GM18861 (cell line): ENCODE results near the gene XPO6.
A peak's percentile ranks its signal among the peaks of the same experiment; 100 is the strongest.
"Not testable (repeated sequence)": the region's sequence is repeated elsewhere in the genome, so short reads cannot be mapped to it uniquely, and the experiment has no call there.

ENCODE experiments used
- ATAC-seq: cut with Tn5 transposase; IDR thresholded peaks from one replicate; pipeline ENCODE4 v1.9.1; 2021; ENCODE audit not compliant: unreplicated experiment

XPO6 gene, protein sequence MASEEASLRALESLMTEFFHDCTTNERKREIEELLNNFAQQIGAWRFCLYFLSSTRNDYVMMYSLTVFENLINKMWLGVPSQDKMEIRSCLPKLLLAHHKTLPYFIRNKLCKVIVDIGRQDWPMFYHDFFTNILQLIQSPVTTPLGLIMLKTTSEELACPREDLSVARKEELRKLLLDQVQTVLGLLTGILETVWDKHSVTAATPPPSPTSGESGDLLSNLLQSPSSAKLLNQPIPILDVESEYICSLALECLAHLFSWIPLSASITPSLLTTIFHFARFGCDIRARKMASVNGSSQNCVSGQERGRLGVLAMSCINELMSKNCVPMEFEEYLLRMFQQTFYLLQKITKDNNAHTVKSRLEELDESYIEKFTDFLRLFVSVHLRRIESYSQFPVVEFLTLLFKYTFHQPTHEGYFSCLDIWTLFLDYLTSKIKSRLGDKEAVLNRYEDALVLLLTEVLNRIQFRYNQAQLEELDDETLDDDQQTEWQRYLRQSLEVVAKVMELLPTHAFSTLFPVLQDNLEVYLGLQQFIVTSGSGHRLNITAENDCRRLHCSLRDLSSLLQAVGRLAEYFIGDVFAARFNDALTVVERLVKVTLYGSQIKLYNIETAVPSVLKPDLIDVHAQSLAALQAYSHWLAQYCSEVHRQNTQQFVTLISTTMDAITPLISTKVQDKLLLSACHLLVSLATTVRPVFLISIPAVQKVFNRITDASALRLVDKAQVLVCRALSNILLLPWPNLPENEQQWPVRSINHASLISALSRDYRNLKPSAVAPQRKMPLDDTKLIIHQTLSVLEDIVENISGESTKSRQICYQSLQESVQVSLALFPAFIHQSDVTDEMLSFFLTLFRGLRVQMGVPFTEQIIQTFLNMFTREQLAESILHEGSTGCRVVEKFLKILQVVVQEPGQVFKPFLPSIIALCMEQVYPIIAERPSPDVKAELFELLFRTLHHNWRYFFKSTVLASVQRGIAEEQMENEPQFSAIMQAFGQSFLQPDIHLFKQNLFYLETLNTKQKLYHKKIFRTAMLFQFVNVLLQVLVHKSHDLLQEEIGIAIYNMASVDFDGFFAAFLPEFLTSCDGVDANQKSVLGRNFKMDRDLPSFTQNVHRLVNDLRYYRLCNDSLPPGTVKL

DNA sequence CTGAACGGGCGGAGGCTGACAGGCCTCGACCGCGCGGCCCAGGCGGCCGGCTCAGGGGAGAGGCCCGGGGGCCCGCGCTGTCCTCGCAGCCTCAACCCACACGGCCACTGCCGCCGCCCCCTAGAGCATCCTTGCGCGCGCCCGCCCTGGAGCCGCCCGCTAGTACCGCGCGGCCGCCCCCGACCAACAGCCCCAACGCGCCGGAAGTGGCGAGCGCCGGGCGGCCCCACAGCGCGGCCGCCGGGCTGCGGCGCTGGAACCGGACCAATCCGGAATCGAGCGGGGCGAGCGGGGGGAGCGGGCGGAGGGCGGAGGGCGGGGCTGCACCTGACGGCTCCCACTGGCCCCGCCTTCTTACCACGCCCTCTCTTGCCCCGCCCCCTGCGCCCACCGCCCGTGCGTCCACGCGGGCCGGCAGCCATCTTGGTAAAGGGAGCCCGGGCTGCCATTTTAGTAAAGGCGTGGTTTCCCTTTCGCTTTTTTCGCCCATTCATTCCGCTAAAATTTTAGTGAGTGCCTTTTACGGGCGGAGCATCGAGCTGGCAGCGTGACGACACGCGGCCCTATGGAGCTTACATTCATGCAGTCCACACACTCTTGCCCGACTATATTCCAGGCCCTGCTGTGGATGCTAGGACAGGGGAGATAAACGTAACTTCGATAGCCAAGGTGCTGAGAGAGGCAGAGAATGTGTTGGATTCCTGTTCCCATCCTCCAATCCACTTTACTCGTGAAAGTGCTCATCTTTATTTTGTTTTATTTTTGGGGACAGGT lies at the start of gene XPO6:
Gene XPO6 (minus strand): TSS at position 208 of the 774 bp plus-strand sequence. CDS start 597 bp downstream, outside the sequence.
- ATAC-seq: peak; percentile 53

DNA sequence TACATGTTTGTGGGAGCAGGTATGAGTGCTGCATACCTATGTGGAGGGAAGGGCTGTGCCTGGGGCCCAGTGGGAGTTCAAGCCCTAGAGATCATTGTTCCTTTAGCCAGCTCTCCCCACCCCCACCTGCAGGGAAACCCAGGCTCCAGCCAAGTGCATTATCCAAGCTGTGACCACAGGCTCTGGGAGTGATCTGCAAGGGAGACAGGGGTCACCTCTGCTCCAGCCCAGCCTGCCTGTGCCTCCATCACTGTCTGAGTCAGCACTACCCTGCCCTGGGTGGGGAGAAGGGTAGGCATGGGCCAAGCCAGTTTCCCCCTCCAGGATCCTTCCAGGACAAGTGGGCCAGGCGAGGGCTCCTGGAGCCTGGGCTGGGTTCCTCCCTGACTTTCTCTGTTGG lies 48.4 kb upstream of the XPO6 start:
- no peak for ATAC-seq

DNA sequence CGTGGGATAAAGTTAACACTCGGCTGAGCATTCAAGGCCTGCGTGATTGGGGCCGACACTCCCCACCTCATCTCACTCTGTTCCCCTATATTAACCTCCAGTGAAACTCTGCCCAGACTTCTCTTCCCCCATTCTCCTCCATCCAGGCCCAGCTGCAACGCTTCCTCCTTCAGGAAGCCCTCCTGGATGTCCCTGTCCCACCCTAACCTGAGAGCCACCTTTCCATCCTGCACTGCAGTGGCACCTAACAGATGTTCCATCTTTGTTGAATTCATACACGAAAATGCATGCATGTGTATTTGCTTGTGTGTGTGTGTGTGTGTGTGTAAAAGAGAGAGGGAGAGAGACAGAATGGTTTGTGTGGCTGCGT lies 48.0 kb upstream of the XPO6 start:
- ATAC-seq: no peak

DNA sequence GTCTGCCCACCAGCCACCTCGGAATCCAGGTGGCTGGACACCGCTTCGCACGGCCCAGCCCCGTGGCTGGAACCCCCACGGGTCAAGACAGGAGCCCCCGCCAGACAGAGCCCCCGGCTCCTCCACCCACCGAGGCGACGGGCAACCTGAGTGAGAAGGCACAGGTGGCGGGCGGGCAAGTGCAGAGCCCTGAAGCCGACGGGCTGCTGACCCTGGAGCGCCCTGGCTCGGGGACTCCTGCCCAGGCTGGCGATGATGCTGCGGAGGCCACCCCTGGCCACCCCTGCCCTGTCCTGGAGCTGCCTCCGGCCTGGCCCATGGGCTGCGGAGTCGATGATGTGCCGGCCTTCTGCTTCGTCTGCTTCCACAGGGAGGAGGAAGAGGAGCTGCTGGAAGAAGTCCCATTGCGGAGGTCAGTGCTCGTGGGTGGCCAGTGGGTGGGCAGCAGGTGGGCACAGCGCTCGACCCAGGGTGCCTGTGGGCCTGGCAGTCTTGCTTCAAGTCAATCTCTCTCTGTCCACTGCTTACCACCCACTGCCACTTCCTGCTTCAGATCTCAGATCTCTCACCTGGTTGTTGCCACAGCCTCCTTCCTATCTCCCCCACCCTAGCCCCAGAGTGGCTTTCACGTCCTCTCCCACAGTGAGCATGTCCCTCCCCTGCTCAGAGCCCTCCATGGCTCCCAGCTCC lies 47.5 kb upstream of the XPO6 start:
- no peak for ATAC-seq

DNA sequence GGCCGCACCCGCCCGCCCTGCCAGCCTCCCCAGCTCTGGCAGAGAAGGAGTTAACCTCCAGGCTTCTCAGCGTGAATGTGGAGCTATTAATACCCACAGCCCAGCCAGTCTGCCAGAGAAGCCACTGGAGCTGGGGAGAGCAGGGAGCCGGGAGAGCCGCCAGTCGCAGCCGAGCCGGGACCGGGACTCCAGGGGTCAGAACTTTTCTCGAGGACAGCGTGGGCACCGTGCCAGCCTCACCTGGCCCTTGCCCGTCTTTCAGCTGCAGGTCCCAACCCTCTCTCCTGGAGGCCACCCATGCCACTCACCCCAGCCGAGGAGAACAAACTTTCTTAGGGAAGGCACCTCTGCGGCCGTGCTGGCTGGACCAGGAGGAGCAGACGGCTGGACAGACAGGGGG lies 46.8 kb upstream of the XPO6 start:
- no peak for ATAC-seq

DNA sequence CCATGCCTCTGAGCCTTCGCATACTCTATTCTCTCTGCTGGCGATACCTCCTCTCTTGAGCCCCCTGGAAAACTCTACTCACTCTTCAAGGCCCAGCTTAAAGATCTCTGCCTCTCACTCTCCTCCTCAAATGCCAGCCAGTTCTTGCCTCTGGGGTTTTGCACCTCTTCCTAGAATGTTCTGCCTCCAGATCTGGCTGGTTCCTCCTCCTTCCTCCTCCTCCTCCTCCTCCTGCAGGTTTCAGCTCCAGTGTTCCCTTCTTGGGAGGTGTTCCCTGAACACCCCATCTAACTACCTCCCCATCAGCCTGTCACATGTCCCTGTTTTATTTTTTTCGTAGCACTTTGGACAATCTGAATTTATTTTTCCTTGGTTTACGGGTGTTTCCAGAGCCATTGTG lies 45.5 kb upstream of the XPO6 start:
- ATAC-seq: no peak

DNA sequence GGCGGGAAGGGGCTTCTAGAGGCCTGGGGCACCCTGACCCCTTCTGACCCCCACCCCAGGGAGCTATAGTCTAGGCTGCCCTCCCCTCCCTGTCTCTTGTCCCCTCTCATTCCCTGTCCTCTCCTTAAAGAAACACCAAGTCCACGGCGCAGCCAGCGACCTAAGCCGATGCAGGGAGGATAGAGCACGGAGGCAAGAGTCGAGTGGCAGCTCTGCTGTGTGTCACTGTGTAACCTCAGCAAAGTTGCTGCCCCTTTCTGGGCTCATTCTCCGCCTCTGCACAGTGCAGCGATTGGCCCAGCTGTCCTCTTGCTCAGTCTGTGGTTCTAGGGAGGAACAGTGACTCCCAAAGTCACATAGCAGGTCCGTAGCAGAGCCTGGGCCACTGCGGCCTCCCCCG lies 44.1 kb upstream of the XPO6 start:
- no peak for ATAC-seq

DNA sequence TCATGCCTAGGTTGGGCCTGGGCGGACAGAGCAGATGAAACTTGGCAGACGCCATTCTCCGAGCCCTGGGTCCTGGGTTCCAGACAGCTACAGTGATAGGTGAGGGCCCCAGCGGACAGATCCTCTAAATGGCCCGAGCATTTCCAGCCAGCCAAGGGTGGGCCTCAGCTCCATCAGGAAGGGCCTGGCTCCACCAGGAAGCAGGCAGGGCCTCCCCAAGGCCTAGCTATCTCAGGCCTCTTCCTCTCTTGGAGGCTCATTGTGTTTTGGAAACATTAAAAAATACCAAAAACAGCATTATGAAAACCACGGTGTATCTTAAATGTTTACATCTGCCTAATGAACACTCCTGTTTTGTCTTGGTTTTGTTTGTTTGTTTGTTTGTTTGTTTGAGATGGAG lies 42.4 kb upstream of the XPO6 start:
- no peak for ATAC-seq

DNA sequence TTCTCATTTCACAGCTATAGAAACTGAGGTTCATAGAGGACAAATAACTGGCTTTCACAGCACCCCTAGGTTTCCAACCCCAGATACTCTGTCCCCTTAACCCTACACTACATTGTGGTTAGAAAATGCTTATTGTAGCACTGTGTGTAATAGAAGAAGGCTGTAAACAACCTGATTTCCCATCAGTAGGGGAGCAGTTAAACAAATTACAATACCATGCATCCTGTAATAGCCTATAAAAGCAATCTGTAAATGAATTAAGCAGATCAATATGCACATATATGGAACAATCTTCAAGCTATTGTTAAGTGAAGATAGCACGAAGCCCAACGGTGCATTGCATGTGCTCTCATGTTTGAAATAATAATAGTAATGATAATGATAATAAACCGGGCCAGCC lies 39.2 kb upstream of the XPO6 start:
- ATAC-seq: no peak

DNA sequence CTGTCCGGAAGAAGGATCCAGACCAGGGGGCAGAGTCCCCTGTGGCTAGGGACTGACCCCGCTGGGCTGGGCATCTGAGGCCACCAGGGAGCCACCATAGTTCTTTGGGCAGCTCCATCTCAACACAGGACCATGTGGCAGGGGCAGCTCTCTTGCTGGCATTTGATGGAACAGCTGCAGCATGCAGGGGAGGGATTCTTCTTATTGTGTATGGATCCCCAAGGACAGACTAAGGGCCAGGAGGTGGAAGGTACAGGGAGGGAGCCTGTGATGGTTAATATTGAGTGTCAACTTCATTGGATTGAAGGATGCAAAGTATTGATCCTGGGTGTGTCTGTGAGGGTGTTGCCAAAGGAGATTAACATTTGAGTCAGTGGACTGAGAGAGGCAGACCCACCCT lies 37.7 kb upstream of the XPO6 start:
- ATAC-seq: not testable (repeated sequence)

DNA sequence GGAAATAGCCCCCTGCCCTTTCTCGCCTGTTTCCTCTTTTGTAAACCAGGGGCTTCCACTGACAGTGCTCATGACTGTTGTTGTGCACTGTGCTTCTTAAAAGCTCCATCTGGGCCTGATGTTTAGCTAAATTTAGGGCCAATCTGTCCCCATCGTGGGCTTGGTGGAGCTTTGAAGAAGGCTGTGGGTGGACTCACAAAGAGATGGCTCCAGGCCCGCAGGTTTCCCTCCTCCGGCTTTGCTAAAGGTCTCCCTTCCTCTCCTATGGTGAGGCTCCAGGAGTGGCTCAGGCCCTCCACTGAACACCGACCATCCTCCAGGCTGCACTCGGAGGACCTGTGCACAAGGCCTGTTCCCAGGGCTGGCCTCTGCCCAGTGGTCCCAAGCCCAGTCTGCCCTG lies 30.2 kb upstream of the XPO6 start:
- no peak for ATAC-seq

DNA sequence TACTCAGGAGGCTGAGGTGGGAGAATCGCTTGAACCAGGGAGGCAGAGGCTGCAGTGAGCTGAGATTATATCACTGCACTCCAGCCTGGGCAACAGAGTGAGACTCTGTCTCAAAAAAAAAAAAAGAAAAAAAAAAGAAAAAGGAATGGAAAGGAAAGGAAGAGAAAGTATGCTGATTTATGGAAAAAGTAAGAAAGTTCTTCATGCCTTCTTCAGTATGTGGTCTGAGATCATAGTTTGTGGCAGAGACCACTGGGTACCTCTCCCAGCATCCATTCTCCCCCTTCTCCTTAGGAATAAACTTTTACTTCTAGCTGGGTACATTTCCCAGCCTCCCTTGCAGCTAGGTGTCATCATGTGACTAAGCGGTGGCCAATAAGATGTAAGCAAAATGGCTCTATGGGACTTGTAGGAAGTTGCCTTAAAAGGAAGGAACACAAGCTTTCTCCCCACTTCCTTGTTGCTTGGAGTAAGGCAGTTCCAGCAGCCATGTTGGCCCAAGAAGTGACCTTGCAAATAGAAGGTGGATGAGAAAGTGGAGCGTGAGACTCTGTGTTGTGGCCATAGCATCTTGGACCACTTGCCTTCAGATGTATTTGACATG lies 26.1 kb upstream of the XPO6 start:
- no peak for ATAC-seq

DNA sequence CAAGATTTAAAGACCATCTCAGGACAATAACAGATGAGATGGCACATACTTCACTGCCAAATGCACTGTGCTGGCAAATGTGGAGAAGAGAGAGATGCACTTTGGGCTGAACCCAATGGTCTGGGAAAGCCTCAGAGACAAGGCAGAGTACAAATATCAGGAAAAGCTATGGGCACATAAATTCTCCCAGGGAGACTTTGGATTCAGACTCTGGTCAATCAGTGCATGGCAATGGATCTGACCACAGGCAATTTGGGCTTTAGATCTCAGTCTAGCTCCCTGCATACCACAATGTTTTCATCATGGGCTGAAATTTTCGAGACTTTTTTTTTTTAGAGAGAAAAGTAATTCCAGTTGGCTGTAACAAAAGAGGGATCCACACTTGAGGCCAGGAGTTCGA lies 20.0 kb upstream of the XPO6 start:
- ATAC-seq: no peak

DNA sequence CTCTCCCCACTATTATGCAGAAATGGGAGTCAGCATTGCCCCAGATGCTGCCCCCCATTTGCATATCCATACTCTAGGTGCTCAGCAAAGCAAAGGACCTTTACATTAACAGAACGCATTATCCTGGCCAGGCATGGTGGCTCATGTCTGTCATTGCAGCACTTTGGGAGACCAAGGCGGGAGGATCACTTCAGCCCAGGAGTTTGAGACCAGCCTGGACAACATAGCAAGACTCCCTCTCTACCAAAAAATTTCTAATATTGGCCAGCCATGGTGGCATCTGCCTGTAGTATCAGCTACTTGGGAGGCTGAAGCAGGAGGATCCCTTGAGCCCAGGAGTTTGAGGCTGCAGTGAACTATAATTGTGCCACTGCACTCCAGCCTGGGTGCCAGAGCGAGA lies 12.1 kb upstream of the XPO6 start:
- ATAC-seq: not testable (repeated sequence)

DNA sequence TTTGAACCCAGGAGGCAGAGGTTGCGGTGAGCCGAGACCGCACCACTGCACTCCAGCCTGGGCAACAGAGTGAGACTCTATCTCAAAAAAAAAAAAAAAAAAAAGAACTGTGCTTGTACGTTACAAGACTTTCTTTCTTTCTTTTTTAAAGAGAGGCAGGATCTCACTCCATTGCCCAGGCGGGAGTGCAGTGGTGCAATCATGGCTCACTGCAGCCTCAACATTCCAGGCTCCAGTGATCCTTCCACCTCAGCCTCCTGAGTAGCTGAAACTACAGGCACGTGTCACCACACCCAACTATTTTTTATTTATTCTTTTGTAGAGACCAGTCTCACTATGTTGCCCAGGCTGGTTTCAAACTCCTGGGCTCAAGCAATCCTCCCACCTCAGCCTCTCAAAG lies 8.0 kb upstream of the XPO6 start:
- not testable (repeated sequence) for ATAC-seq

DNA sequence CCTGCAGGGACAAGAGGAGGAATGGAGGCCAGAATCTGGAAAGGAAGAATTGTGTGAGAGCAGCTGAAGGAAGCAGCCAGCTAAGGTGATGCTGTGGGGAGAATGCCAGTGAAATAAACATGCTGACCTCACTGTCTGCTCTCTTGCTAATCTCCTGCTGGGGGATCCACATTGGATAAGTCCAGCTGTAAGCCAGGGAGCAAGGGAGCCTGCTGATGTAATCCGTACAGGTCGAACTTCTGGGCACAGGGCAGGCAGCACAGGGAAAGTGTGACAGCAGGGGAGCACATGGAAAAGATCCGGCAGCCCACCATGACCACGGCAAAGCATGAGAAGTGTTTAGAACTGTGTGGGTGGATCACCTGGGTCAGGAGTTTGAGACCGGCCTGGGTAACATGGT lies 7.5 kb upstream of the XPO6 start:
- ATAC-seq: no peak

DNA sequence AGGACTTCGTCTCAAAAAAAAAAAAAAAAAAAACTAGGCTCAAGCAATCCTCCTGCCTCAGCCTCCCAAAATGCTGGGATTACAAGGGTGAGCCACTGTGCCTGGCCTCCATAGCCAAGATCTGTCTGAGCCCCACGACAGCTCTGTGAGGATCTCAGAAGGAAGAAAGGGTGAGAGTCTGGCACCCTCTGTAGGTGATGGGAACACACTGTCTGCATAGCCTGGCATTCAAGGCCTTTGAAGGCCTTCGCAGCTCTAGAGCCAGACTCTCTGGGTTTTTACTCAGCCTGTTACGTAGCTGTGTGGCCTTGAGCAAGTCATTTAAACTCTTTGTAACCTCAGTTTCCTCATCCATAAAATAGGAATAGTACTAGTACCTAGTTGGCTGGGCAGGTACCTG lies 6.3 kb upstream of the XPO6 start:
- ATAC-seq: peak; percentile 64

DNA sequence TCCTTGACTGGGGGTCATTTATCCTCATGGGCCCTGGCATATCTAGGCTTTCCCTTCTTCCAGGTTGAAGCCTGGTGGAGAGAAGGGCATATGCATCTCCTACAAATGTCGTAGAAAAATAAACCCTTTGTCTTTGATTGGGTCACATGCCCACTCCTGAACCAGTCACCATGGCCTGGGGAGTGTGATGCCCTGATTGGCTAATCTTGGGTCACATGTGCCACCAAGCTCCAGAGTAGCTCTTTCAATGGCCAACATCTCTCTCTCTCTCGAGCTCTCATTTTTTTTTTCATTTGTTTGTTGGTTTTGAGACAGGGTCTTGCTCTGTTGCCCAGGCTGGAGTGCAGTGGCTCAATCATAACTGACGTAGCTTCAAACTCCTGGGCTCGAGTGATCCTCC lies 5.6 kb upstream of the XPO6 start:
- ATAC-seq: no peak

DNA sequence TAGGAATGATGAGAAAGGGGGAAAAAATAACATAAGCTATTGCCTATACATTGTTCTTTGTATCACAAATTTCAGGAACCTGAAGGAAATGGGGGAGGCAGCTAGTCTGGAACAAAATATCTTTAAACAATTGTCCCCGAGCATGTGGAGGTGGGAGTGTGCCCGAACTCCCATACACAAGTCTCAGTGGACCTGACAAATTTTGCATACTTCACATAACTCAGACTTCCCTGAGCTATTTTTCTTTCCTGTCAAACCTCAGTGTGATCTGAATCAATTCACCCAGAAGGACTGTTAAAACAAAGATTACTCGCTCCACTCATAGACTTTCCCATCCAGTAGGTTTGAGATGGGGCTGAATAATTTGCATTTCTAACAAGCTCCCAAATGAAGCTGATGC lies 1.6 kb upstream of the XPO6 start:
- ATAC-seq: no peak

DNA sequence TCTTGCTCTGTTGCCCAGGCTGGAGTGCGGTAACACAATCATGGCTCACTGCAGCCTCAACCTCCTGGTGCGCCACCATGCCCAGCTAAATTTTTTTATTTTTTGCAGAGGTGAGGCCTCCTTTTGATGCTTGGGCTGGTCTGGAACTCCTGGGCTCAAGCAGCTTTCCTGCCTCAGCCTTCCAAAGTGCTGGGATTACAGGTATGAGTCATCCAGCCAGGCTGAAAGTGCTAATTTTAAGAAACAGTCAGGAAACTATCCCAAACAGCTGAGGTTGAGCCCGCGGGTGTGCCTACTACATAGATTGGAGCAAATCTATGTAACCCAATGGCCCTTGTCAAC lies 738 bp upstream of the XPO6 start:
- no peak for ATAC-seq
